Lower lobe of right lung (tissue), 2 donors: Measurements from ENCODE around the gene TNXB. TPM values are rescaled to one million over a fixed set of nuclear protein-coding genes. Genes with fewer than 3 reads are reported as not detected.
A peak's percentile ranks its signal among the peaks of the same experiment; 100 is the strongest.
"Not testable (repeated sequence)": the region's sequence is repeated elsewhere in the genome, so short reads cannot be mapped to it uniquely, and the experiment has no call there.

ENCODE experiments used
- ATAC-seq, 2 donors: fragments of 200-7000 bp; cut with Tn5 transposase; one replicate each; pipeline ENCODE4 v1.9.1; 2020 to 2022; ENCODE audit warnings: mild to moderate bottlenecking in 2 of 2, moderate library complexity in 2 of 2
- DNase-seq: peaks from one replicate; pipeline ENCODE4 v3.0.0-alpha.2; 2020
- H3K27ac ChIP-seq: fragments of 200-600 bp; one replicate; pipeline ENCODE4 v1.8.0; 2022
- H3K27me3 ChIP-seq: fragments of 200-600 bp; one replicate; pipeline ENCODE4 v1.8.0; 2022; ENCODE audit warnings: low read depth
- H3K36me3 ChIP-seq: fragments of 200-600 bp; one replicate; pipeline ENCODE4 v1.8.0; 2022; ENCODE audit warnings: mild to moderate bottlenecking
- H3K4me1 ChIP-seq: fragments of 200-600 bp; one replicate; pipeline ENCODE4 v1.8.0; 2022
- H3K4me3 ChIP-seq: fragments of 200-600 bp; one replicate; pipeline ENCODE4 v1.8.0; 2022; ENCODE audit warnings: mild to moderate bottlenecking
- H3K9me3 ChIP-seq: fragments of 200-600 bp; one replicate; pipeline ENCODE4 v1.8.0; 2022
- CTCF ChIP-seq: fragments of 200-600 bp; IDR thresholded peaks from one replicate; pipeline ENCODE4 v1.8.0; 2022; ENCODE audit warnings: antibody characterized with exemption, mild to moderate bottlenecking
- intact Hi-C: fragments of 100-400 bp; cut with DNase I; formaldehyde crosslinking; loops from one replicate; pipeline ENCODE4 v1.11.0; 2022
- total RNA-seq: library from RNA; stranded (reverse); fragmentation: NEBNext Ultra II Directional; extraction: Animal tissue kit (Norgen Biotek cat#: 25700); gene quantifications from one replicate; pipeline ENCODE4 v1.2.1, GENCODE V29; 2021
- donor health status: DM: no; HTN: yes; CAD: no; lungs with severe emphysema.

Gene TNXB
- total RNA-seq, 1 donor from 2014 or later, result 120 TPM

GRCh38 chr6:32050562-32050961 lies 58.6 kb downstream of the TNXB start:
- ATAC-seq, result no peak
- H3K4me1 ChIP-seq, result peaks cover 13% of the 10 kb centered on the region
- H3K27ac ChIP-seq, result no peak overlapping the region
- no peak for TF ChIP-seq CTCF
- H3K4me3 ChIP-seq, result no peak overlapping the region
- intact Hi-C loops, result no loop called here
- H3K9me3 ChIP-seq, result no peaks in the 10 kb centered on the region
- peaks cover 71% of the 10 kb centered on the region for H3K36me3 ChIP-seq
- no peaks in the 10 kb centered on the region for H3K27me3 ChIP-seq
- no peak for DNase-seq

GRCh38 chr6:32049736-32050135 lies 59.4 kb downstream of the TNXB start:
- intact Hi-C loops, ATAC-seq, DNase-seq, H3K4me3 ChIP-seq, H3K27ac ChIP-seq, H3K27me3 ChIP-seq, H3K9me3 ChIP-seq: not testable (repeated sequence)
- H3K36me3 ChIP-seq, result peaks cover 63% of the 10 kb centered on the region
- H3K4me1 ChIP-seq, result peaks cover 13% of the 10 kb centered on the region

- intact Hi-C loops, ATAC-seq, H3K4me3 ChIP-seq, H3K27me3 ChIP-seq, H3K9me3 ChIP-seq, DNase-seq, H3K27ac ChIP-seq: not testable (repeated sequence)
- H3K36me3 ChIP-seq, result peaks cover 59% of the 10 kb centered on the region
- H3K4me1 ChIP-seq, result peaks cover 13% of the 10 kb centered on the region
Observed at GRCh38 chr6:32049149-32049548, 60.0 kb downstream of the TNXB start.

GRCh38 chr6:32047855-32048766 lies 61.0 kb downstream of the TNXB start:
- H3K4me1 ChIP-seq, result peaks cover 13% of the 10 kb centered on the region
- TF ChIP-seq CTCF, result peak; percentile 87
- peaks cover 54% of the 10 kb centered on the region for H3K36me3 ChIP-seq
- H3K4me3 ChIP-seq, result no peak overlapping the region
- peak overlapping the region; percentile 64 for H3K27ac ChIP-seq
- ATAC-seq (peak; percentile 79 to 80), DNase-seq (peak; percentile 77)
- no peaks in the 10 kb centered on the region for H3K27me3 ChIP-seq
- H3K9me3 ChIP-seq, result no peaks in the 10 kb centered on the region
- intact Hi-C loops, result no loop called here

- no peak for TF ChIP-seq CTCF
- Histone ChIP-seq H3K27me3 (no peaks in the 10 kb centered on the region), H3K27ac (peak overlapping the region; percentile 64), H3K4me1 (peaks cover 13% of the 10 kb centered on the region), H3K9me3 (no peaks in the 10 kb centered on the region), H3K36me3 (peaks cover 48% of the 10 kb centered on the region), H3K4me3 (no peak overlapping the region)
- intact Hi-C loops, result no loop called here
- DNase-seq (no peak), ATAC-seq (no peak)
Observed at GRCh38 chr6:32047539-32047854, 61.6 kb downstream of the TNXB start.

- intact Hi-C loops, result no loop called here
- Histone ChIP-seq H3K36me3 (peaks cover 46% of the 10 kb centered on the region), H3K4me1 (peaks cover 13% of the 10 kb centered on the region), H3K27me3 (no peaks in the 10 kb centered on the region), H3K27ac (peak overlapping the region; percentile 64), H3K4me3 (no peak overlapping the region), H3K9me3 (no peaks in the 10 kb centered on the region)
- TF ChIP-seq CTCF, result no peak
- no peak for DNase-seq
- ATAC-seq, result peak in 1 of 2 donors; percentile 8
Observed at GRCh38 chr6:32047084-32047478, 62.1 kb downstream of the TNXB start.
